Esophagus muscularis mucosa (tissue), 4 donors: ENCODE results near the gene INSYN2B. TPM values are rescaled to one million over a fixed set of nuclear protein-coding genes. Genes with fewer than 3 reads are reported as not detected.

Experiments used
- DNase-seq: peaks from one replicate; pipeline ENCODE4 v3.0.0-alpha.2; 2017; ENCODE audit errors: extremely low spot score
- H3K27ac ChIP-seq, 4 donors: fragments of 200-600 bp; sonication (generic); replicated peaks in 1 of 4; 1 replicate in 3 of 4; 2 replicates in 1 of 4; pipeline ENCODE4 v1.5.1; 2016 to 2019; ENCODE audit warnings: mild to moderate bottlenecking in 1 of 4
- H3K27me3 ChIP-seq, 4 donors: fragments of 200-600 bp; sonication (generic); one replicate each; pipeline versions ENCODE4 v1.5.1 to v1.6.0; 2016 to 2019
- H3K36me3 ChIP-seq, 4 donors: fragments of 200-600 bp; sonication (generic); one replicate each; pipeline ENCODE4 v1.5.1; 2016 to 2019
- H3K4me1 ChIP-seq, 4 donors: fragments of 200-600 bp; sonication (generic); one replicate each; pipeline ENCODE4 v1.5.1; 2016 to 2019
- H3K4me3 ChIP-seq, 4 donors: fragments of 200-600 bp; sonication (generic); 1 replicate in 2 of 4; 2 replicates in 2 of 4; pipeline ENCODE4 v1.5.1; 2016 to 2019; ENCODE audit warnings: mild to moderate bottlenecking in 4 of 4, moderate library complexity in 1 of 4
- H3K9me3 ChIP-seq, 4 donors: fragments of 200-600 bp; sonication (generic); 1 replicate in 3 of 4; 2 replicates in 1 of 4; pipeline ENCODE4 v1.5.1; 2016 to 2019
- EP300 ChIP-seq: sonication (generic); formaldehyde crosslinking; IDR thresholded peaks from one replicate; pipeline ENCODE4 v1.6.1; 2017; ENCODE audit warnings: antibody characterized with exemption
- POLR2A ChIP-seq: fragments of 450-650 bp; IDR thresholded peaks from one replicate; pipeline ENCODE4 v1.6.1; 2017; ENCODE audit warnings: antibody characterized with exemption, moderate library complexity, mild to moderate bottlenecking, low read depth
- POLR2AphosphoS5 ChIP-seq, 2 donors: sonication (generic); formaldehyde crosslinking; IDR thresholded peaks; one replicate each; pipeline ENCODE4 v1.6.1; 2017; ENCODE audit warnings: antibody characterized with exemption in 2 of 2
- WGBS: methylation state at CpG from one replicate; pipeline ENCODE4 v1.1.5; 2018; 5-methylcytosine and 5-hydroxymethylcytosine counted together
- intact Hi-C: fragments of 100-400 bp; cut with DNase I; formaldehyde crosslinking; loops from one replicate; pipeline ENCODE4 v1.15.1; 2023
- total RNA-seq, 4 donors: library from RNA; depleted of rRNA; stranded (reverse); fragments of >200 nt; gene quantifications; one replicate each; pipeline versions ENCODE4 v1.1.0 to v1.2.1, GENCODE V29; 2016
- TF ChIP-seq, protein P1 (sequence below), 3 experiments: fragments of 200-600 bp in 2 of 3; fragments of 450-650 bp in 1 of 3; sonication (generic) in 2 of 3; IDR thresholded peaks; one replicate each; pipeline ENCODE4 v1.5.1; 2017 to 2019; ENCODE audit warnings: antibody characterized with exemption in 3 of 3, mild to moderate bottlenecking in 2 of 3, moderate library complexity in 1 of 3

The INSYN2B gene
- total RNA-seq: not detected

- TF ChIP-seq, protein P1, sequence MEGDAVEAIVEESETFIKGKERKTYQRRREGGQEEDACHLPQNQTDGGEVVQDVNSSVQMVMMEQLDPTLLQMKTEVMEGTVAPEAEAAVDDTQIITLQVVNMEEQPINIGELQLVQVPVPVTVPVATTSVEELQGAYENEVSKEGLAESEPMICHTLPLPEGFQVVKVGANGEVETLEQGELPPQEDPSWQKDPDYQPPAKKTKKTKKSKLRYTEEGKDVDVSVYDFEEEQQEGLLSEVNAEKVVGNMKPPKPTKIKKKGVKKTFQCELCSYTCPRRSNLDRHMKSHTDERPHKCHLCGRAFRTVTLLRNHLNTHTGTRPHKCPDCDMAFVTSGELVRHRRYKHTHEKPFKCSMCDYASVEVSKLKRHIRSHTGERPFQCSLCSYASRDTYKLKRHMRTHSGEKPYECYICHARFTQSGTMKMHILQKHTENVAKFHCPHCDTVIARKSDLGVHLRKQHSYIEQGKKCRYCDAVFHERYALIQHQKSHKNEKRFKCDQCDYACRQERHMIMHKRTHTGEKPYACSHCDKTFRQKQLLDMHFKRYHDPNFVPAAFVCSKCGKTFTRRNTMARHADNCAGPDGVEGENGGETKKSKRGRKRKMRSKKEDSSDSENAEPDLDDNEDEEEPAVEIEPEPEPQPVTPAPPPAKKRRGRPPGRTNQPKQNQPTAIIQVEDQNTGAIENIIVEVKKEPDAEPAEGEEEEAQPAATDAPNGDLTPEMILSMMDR (IDR thresholded peaks at IDR 0.05): peak in 2 of 3 experiments; percentile 43 to 54
- TF ChIP-seq POLR2A: no peak
- no peak within 1 kb of the TSS for H3K27ac ChIP-seq
- 14% methylated on average over 10 of the region's 11 CpGs for WGBS
- intact Hi-C loops: no loop called here
- DNase-seq: no peak
- H3K36me3 ChIP-seq: no peaks in the 10 kb centered on the region
- H3K4me3 ChIP-seq: peak within 1 kb of the TSS in 3 of 4 donors; percentile 8 to 38 (median 21)
- H3K27me3 ChIP-seq: peaks cover 0 to 76% (median 6%) of the 10 kb centered on the region in 4 donors
- H3K4me1 ChIP-seq: peaks cover 0 to 11% (median 10%) of the 10 kb centered on the region in 4 donors
- no peaks in the 10 kb centered on the region for H3K9me3 ChIP-seq
Measured at GRCh38 chr5:169980418-169981053, at the start of gene INSYN2B. Gene INSYN2B (minus strand): TSS chr5:169980495. CDS start chr5:169883898, 96,597 bp downstream.

DNA sequence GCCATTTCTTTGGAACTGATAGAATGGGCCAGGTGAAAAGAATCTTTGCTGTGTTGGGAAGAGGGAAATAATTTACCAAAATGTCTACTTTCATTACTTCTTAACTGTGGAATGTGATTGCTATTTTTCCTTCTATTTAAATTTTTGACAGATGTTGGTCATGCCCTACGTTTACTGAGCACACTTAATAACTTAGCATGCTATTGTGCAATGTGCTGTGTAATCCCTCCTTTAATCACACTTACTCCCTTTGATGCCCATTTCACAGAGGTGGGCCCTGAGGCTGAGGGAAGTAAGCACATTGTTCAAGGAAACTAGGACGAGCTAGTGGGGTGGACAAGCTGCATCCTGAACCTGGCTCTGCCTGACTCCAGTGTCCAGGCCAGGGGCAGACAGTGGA is 47.8 kb upstream of the INSYN2B start:
- no peak for DNase-seq
- TF ChIP-seq, protein P1 (IDR thresholded peaks at IDR 0.05): no peak
- TF ChIP-seq POLR2AphosphoS5 (IDR thresholded peaks at IDR 0.05) (no peak), POLR2A (no peak), EP300 (no peak)
- H3K4me3 ChIP-seq: no peak overlapping the region
- WGBS: 67% methylated on average over 2 of the region's 2 CpGs
- H3K9me3 ChIP-seq: no peaks in the 10 kb centered on the region
- peaks cover 0 to 6% (median 0%) of the 10 kb centered on the region in 4 donors for H3K27me3 ChIP-seq
- intact Hi-C loops: no loop called here
- no peaks in the 10 kb centered on the region for H3K4me1 ChIP-seq
- no peak overlapping the region for H3K27ac ChIP-seq
- no peaks in the 10 kb centered on the region for H3K36me3 ChIP-seq

DNA sequence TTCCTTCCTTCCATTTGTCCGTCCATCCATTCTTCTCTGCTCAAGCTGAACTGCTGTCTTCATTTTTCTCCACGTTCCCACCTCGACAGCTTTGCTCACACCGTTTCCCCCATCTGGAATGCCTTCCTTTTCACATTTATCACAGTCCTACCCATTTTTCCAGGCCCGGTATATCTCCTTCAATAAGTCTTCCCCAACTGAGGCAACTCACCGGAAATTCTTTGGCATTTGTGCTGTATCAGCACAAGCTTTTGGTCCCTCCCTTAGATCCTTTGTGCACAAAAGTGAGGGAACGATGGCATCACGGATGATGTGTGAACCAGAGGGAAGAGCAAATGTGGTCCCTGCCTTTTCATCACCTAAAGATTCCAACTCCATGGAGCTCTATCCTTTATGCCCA is 45.6 kb upstream of the INSYN2B start:
- Histone ChIP-seq H3K4me1 (no peaks in the 10 kb centered on the region), H3K9me3 (no peaks in the 10 kb centered on the region), H3K4me3 (no peak overlapping the region), H3K27me3 (peaks cover 0 to 18% (median 0%) of the 10 kb centered on the region in 4 donors), H3K36me3 (no peaks in the 10 kb centered on the region), H3K27ac (no peak overlapping the region)
- no peak for TF ChIP-seq EP300
- TF ChIP-seq, protein P1 (IDR thresholded peaks at IDR 0.05): no peak
- TF ChIP-seq POLR2AphosphoS5 (IDR thresholded peaks at IDR 0.05): no peak
- no peak for TF ChIP-seq POLR2A
- no peak for DNase-seq
- intact Hi-C loops: no loop called here
- 71% methylated on average over 8 of the region's 8 CpGs for WGBS

DNA sequence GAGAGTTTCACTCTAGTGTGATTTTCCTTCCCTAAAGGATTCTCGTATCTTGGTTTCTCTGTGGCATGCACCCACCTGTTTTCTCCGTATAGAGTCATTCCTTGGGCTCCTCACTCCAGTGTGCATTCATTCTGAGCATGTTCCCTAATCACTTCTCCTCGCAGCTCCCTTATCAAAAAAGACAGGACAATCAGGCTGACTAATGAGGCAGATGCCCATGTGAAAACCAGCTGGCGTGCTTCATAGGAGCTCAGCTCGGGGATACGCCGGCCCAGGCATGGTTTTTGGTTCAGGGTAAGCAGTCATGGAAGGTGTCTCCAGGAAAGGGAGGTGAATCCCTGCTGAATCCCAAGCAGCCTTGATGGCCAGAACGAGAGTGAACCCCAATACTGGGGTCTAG is 41.2 kb upstream of the INSYN2B start:
- Histone ChIP-seq H3K27ac (no peak overlapping the region), H3K27me3 (peaks cover 0 to 18% (median 0%) of the 10 kb centered on the region in 4 donors), H3K4me1 (no peaks in the 10 kb centered on the region), H3K36me3 (no peaks in the 10 kb centered on the region), H3K4me3 (no peak overlapping the region), H3K9me3 (no peaks in the 10 kb centered on the region)
- TF ChIP-seq POLR2A (no peak), POLR2AphosphoS5 (IDR thresholded peaks at IDR 0.05) (no peak), EP300 (no peak)
- TF ChIP-seq, protein P1 (IDR thresholded peaks at IDR 0.05): no peak
- intact Hi-C loops: no loop called here
- no peak for DNase-seq
- WGBS: 75% methylated on average over 8 of the region's 8 CpGs

DNA sequence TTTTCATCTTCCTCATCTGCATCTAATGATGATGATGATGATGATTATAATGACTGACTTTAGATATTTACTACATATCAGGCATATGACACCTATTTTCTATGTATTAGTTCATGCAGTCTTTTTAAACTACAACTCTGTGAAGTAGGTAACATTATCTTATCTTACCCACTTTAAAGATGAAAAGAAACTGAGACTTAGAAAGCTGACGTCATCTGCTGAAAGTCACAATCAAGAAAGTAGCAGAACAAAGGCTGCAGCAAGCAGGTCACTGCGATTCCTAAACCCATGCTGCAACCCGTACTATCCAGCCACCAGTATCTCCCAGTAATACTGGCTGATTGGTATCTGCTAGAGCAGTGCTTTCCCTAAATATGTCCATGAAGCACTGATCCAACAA is 40.1 kb upstream of the INSYN2B start:
- intact Hi-C loops: no loop called here
- no peaks in the 10 kb centered on the region for H3K9me3 ChIP-seq
- no peaks in the 10 kb centered on the region for H3K36me3 ChIP-seq
- no peak for TF ChIP-seq POLR2A
- no peak for TF ChIP-seq EP300
- TF ChIP-seq, protein P1 (IDR thresholded peaks at IDR 0.05): no peak
- no peak for TF ChIP-seq POLR2AphosphoS5 (IDR thresholded peaks at IDR 0.05)
- no peak for DNase-seq
- WGBS: 88% methylated on average over 3 of the region's 3 CpGs
- H3K27me3 ChIP-seq: peaks cover 0 to 15% (median 0%) of the 10 kb centered on the region in 4 donors
- no peak overlapping the region for H3K27ac ChIP-seq
- no peaks in the 10 kb centered on the region for H3K4me1 ChIP-seq
- no peak overlapping the region for H3K4me3 ChIP-seq
